Left lung (tissue), 10 donors: Measurements from ENCODE around the gene PTCD1. TPM values are rescaled to one million over a fixed set of nuclear protein-coding genes. Genes with fewer than 3 reads are reported as not detected.

Source experiments
- ATAC-seq: fragments of 200-7000 bp; cut with Tn5 transposase; one replicate; pipeline ENCODE4 v1.9.1; 2020; ENCODE audit warnings: moderate library complexity
- DNase-seq, 4 donors: peaks; one replicate each; pipeline ENCODE4 v3.0.0-alpha.2; 2013 to 2020
- H3K27ac ChIP-seq, 2 donors: fragments of 200-600 bp; sonication (generic) in 1 of 2; one replicate each; pipeline versions ENCODE4 v1.5.0 to v1.8.0; 2020 to 2021
- H3K27me3 ChIP-seq, 2 donors: fragments of 200-600 bp; sonication (generic) in 1 of 2; one replicate each; pipeline versions ENCODE4 v1.5.0 to v1.8.0; 2020 to 2021
- H3K36me3 ChIP-seq, 2 donors: fragments of 200-600 bp; sonication (generic) in 1 of 2; one replicate each; pipeline versions ENCODE4 v1.5.0 to v1.8.0; 2020 to 2021
- H3K4me1 ChIP-seq, 2 donors: fragments of 200-600 bp; one replicate each; pipeline ENCODE4 v1.8.0; 2021
- H3K4me3 ChIP-seq, 2 donors: fragments of 200-600 bp; sonication (generic) in 1 of 2; one replicate each; pipeline versions ENCODE4 v1.5.0 to v1.8.0; 2020 to 2021; ENCODE audit warnings: mild to moderate bottlenecking in 1 of 2
- H3K9me3 ChIP-seq, 2 donors: fragments of 200-600 bp; sonication (generic) in 1 of 2; one replicate each; pipeline versions ENCODE4 v1.5.0 to v1.8.0; 2020 to 2021
- CTCF ChIP-seq, 2 donors: fragments of 200-600 bp; sonication (generic) in 1 of 2; IDR thresholded peaks; one replicate each; pipeline versions ENCODE4 v1.5.0 to v1.8.0; 2021; ENCODE audit warnings: antibody characterized with exemption in 2 of 2
- intact Hi-C, 2 donors: fragments of 100-400 bp; cut with DNase I; formaldehyde crosslinking; loops; one replicate each; pipeline versions ENCODE4 v1.11.2 to v1.14.2; 2022
- polyA plus RNA-seq, 6 donors: library from polyadenylated mRNA; unstranded; fragments of 120-200 nt; gene quantifications; one replicate each; pipeline ENCODE4 v1.2.1, GENCODE V29; 2013; ENCODE audit not compliant: insufficient read length in 6 of 6
- total RNA-seq, 2 donors: library from RNA; stranded (reverse); fragmentation: NEBNext Ultra II Directional; extraction: Animal tissue kit (Norgen Biotek cat#: 25700); gene quantifications; one replicate each; pipeline ENCODE4 v1.2.1, GENCODE V29; 2021
- donor health status: DM: no; HTN: yes; CAD: no.
- donor health status: DM: no; HTN: no; CAD: no.

Gene PTCD1
- total and polyA plus RNA-seq, 8 donors, result 3.5 to 8.2 (median 7.0) TPM

- ATAC-seq (peak; percentile 77), DNase-seq (peak in 2 of 4 donors; percentile 57 to 70)
- Histone ChIP-seq H3K4me3 (no peak overlapping the region), H3K4me1 (peaks cover 7 to 17% of the 10 kb centered on the region in 2 donors), H3K27me3 (no peaks in the 10 kb centered on the region), H3K36me3 (peaks cover 0 to 100% of the 10 kb centered on the region in 2 donors), H3K9me3 (no peaks in the 10 kb centered on the region), H3K27ac (peak overlapping the region in 1 of 2 donors; percentile 19)
- intact Hi-C loops, result no loop called here
- TF ChIP-seq CTCF (IDR thresholded peaks at IDR 0.05), result no peak
Measured at GRCh38 chr7:99399597-99399996, 39.0 kb downstream of the PTCD1 start.

GRCh38 chr7:99398891-99399445 is 39.6 kb downstream of the PTCD1 start:
- H3K4me1 ChIP-seq, result peaks cover 7 to 16% of the 10 kb centered on the region in 2 donors
- H3K36me3 ChIP-seq, result peaks cover 0 to 100% of the 10 kb centered on the region in 2 donors
- H3K9me3 ChIP-seq, result no peaks in the 10 kb centered on the region
- intact Hi-C loops, result no loop called here
- H3K4me3 ChIP-seq, result no peak overlapping the region
- TF ChIP-seq CTCF (IDR thresholded peaks at IDR 0.05), result no peak
- DNase-seq (peak in 1 of 4 donors; percentile 37), ATAC-seq (peak; percentile 7)
- H3K27me3 ChIP-seq, result no peaks in the 10 kb centered on the region
- peak overlapping the region in 1 of 2 donors; percentile 19 for H3K27ac ChIP-seq

- H3K36me3 ChIP-seq, result peaks cover 0 to 100% of the 10 kb centered on the region in 2 donors
- H3K4me3 ChIP-seq, result no peak overlapping the region
- ATAC-seq, result no peak
- H3K27ac ChIP-seq, result peak overlapping the region in 1 of 2 donors; percentile 5
- H3K4me1 ChIP-seq, result peaks cover 18 to 31% of the 10 kb centered on the region in 2 donors
- intact Hi-C loops, result no loop called here
- DNase-seq, result peak in 1 of 4 donors; percentile 51
- TF ChIP-seq CTCF (IDR thresholded peaks at IDR 0.05), result no peak
- no peaks in the 10 kb centered on the region for H3K9me3 ChIP-seq
- no peaks in the 10 kb centered on the region for H3K27me3 ChIP-seq
Measured at GRCh38 chr7:99397297-99397983, 41.2 kb downstream of the PTCD1 start.

- no peak for TF ChIP-seq CTCF (IDR thresholded peaks at IDR 0.05)
- Histone ChIP-seq H3K36me3 (peaks cover 0 to 100% of the 10 kb centered on the region in 2 donors), H3K27me3 (no peaks in the 10 kb centered on the region), H3K4me3 (no peak overlapping the region), H3K9me3 (no peaks in the 10 kb centered on the region), H3K27ac (no peak overlapping the region), H3K4me1 (peaks cover 22 to 39% of the 10 kb centered on the region in 2 donors)
- DNase-seq, result peak in 1 of 4 donors; percentile 34
- ATAC-seq, result no peak
- intact Hi-C loops, result no loop called here
Measured at GRCh38 chr7:99396418-99397296, 41.9 kb downstream of the PTCD1 start.
